Stimulated activated CD8-positive, alpha-beta memory T cell treated with anti-CD3 and anti-CD28 coated beads, Interleukin-4, amount 100 ng/mL, for 48 hours (primary cell): Measurements from ENCODE around the gene B3GNT7.
"Not testable (repeated sequence)": the region's sequence is repeated elsewhere in the genome, so short reads cannot be mapped to it uniquely, and the experiment has no call there.

Experiments used
- DNase-seq: peaks from one replicate; pipeline ENCODE4 v3.0.0-alpha.2; 2020

Gene B3GNT7, protein sequence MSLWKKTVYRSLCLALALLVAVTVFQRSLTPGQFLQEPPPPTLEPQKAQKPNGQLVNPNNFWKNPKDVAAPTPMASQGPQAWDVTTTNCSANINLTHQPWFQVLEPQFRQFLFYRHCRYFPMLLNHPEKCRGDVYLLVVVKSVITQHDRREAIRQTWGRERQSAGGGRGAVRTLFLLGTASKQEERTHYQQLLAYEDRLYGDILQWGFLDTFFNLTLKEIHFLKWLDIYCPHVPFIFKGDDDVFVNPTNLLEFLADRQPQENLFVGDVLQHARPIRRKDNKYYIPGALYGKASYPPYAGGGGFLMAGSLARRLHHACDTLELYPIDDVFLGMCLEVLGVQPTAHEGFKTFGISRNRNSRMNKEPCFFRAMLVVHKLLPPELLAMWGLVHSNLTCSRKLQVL

DNA sequence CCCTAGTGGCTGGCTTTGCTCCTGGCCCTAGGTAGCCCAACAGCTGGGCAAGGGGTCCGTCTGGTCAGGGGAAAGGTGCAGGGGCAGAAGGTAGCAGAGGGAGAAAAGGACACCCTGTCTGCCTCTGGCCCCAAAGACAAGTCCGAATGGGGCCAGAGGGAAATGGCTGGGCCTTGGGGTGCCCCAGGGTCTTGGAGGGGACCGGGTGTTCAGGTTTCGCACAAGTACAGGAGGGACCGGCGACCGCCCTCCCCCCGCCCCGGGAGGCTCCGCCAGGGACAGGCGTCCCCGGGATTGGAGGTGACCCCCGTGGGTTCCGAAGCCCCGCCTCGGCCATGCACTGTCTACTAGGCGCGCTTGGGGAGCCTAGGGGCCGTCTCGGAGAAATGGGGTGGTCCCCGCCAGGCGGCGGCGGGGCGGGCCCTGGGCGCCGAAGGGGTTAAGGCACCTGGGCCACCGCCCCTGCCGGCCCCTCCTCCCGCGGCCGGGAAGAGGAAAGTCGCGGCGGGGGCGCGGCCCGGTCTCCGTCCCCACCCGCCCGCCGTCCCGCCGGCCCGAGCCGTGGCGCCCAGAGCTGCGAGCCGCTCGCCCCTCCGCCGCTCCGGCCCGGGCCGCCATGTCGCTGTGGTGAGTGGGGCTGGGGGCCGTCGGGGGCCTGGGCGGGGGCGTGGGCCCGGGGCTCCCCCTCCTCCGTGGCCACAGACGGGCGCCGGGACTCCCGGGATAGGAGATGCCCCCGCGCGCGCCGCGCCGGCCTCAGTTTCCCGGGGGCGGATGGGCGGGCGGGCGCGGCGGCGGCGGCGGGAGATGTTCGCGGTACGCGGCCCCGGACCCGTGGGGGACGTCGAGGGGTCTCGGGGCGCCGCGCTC is at the start of gene B3GNT7:
Gene B3GNT7, plus strand, starts transcription at position 523 of the 870 bp plus-strand sequence. Its CDS starts 94 bp downstream, at position 617.
- DNase-seq: no peak

DNA sequence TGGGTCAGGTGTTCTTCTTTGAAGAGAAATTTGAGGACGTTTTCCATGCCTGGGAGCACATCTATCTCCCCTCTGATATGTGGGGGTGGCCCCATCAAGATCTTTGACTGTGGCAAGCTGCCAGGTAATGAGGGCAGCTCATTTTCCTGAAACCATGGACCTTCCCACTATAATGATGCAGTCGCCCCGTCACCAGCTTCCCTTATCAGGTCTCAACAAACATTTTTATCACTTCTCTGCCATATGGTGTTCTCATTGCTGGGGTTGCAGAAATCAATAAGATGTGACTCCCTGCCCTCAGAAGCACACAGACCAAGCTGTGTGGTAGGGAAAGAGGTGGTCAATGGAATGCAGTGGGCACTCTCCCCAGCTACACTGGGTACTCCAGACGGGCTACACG is 48.4 kb upstream of the B3GNT7 start:
- DNase-seq: no peak

DNA sequence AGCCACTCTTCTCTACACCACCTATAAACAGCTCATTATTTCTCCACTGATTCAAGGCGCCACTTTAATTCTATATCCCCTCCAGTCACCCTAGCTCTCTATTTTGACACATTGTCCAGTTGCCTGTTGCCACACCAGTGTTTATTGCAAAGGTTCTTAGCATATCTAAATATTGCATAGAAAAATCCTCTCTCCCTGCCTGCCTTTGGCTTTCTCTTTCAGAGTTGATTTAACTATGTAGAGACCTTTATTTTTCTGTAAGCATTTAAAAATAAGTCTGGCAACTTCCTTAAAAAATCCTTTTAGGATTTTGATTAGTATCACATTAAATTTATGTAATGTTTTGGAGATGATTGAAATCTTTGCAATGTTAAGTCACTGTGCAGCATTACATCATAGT is 47.9 kb upstream of the B3GNT7 start:
- no peak for DNase-seq

DNA sequence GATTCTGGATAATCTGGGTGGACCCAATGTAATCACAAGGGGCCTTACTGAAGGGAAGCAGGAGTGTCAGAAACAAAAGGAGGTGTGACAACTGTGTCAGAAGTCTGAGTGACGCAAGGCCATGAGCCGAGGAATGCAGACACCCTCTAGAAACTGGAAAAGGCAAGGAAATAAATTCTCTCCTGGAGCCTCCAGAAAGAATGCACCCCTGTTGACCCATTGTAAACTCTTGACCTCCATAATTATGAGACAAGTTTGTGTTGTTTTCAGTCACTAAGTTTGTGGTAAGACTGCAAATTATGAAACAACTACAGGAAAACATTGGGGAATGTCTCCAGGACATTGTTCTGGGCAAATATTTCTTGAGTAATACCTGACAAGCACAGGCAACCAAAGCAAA is 47.3 kb upstream of the B3GNT7 start:
- DNase-seq: no peak

DNA sequence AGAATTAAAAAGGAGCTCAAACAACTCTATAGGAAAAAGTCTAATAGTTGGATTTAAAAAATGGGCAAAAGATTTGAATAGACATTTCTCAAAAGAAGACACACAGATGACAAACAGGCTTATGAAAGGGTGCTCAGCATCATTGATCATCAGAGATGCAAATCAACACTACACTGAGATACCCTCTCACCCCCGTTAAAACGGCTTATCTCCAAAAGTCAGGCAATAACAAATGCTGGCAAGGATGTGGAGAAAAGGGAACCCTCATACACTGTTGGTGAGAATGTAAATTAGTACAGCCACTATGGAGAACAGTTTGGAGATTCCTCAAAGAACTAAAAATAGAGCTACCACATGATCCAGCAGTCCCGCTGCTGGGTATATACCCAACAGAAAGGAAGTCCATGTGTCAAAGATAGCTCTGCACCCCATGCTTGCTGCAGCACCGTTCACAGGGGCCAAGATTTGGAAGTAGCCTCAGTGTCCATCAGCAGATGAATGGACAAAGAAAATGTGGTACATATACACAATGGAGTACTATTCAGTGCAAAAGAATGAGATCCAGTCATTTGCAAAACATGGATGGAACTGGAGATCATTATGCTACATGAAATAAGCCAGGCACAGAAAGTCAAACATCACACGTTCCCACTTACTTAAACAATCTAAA is 46.7 kb upstream of the B3GNT7 start:
- no peak for DNase-seq

DNA sequence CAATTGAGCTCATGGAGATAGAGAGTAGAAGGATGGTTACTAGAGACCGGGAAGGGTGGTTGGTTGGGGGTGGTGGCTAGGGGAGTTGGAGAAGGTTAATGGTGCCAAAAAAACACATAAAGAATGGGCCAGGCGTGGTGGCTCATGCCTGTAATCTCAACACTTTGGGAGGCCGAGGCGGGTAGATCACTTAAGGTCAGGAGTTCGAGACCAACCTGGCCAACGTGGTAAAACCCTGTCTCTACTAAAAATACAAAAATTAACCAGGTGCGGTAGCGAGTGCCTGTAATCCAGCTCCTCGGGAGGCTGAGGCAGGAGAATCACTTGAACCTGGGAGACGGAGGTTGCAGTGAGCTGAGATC is 46.2 kb upstream of the B3GNT7 start:
- not testable (repeated sequence) for DNase-seq

DNA sequence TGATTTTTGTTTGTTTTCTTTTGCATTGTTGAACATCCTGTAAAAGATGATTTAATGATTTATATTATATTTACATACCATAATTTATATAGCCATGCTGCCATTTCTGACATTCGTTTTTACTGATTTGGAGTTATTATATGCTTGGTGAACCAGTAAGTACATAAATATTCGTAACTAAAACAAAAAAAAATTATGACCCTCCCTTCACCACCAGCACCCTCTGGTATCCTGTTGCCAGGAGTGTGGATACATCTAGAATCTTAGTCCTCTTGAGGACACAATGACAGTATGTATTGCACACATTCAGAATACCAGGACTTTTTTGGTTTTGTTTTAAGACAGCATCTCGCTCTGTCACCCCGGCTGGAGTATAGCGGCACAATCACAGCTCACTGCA is 43.9 kb upstream of the B3GNT7 start:
- DNase-seq: no peak

DNA sequence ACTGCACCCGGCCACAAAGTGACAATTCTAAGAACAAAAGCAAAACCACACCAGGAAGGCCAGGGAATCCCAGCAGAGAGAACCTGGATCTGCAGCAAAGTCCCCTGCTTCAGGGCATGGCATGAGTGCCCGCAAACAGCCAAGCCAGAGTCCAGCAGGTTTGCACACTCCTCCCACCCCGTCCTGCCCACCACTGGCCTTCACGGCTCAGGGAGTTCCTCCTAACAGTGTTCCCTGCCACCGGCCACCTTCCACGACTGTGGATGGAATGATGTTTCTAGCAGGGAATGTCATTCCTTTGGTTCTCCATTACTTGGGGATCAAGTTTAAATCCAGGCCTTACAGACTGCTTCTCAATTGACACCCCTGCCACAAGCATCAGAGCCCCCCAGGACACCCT is 42.0 kb upstream of the B3GNT7 start:
- no peak for DNase-seq

DNA sequence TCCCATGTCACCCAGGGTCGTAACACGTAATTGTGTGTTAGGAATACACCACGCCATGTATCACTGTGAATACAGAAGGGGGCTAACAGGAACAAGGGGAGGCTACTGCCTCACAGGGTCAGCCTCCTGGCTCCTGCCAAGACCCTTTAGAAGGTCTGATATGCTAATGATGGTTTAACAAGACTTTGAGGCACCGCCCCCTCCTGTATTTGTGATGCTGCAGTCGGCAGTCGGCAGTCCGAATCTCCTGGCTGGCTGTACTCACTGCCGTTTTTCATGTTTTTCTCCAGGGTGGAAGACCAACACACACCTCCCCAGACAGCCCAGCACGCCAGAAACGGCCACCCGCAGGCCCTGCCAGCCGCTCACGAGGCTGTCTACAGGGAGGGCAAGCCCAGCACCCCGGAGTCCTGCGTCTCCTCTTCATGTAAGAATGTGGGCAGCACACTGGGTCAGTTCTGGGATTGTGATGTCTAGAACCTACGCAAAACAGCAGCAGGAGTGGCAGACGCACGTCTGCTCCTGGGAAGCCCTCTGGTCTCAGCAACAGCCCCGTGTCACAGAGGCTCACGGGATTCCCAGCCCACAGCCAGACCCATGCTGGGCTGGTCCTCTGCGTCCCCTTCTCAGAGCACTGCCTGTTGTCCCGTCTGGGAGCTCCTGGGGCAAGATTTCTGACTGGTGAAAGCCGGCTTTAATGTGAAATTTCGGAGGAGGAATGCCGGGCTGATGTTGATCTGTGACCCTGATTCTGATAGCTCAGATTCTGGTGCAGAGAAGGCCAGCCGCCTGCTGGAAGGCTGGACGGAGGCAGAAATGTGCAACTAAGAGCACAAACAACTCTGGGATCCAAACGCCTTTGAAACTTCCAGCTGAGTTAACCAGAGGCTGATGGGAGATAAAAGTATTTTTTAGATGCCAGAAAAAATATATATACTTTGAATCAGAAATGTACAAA is 39.7 kb upstream of the B3GNT7 start:
- DNase-seq: no peak

DNA sequence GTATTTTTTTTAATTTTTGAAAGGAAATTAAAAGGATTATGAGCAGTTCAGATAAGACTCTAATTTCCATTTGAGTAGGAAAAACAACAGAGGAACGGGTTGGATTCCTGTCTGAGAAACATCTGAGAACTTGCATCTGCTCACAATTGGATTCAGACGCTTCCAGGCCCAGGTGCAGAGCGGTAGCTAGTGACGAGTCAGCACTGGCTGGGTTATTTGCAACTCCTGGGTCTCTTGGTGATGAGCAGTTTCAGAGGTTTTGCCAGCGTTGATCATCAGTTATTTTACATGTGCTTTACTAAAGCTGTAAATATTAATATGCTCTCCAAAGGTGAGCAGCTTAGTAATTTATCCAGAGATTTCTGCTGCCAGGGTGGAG is 39.1 kb upstream of the B3GNT7 start:
- no peak for DNase-seq

DNA sequence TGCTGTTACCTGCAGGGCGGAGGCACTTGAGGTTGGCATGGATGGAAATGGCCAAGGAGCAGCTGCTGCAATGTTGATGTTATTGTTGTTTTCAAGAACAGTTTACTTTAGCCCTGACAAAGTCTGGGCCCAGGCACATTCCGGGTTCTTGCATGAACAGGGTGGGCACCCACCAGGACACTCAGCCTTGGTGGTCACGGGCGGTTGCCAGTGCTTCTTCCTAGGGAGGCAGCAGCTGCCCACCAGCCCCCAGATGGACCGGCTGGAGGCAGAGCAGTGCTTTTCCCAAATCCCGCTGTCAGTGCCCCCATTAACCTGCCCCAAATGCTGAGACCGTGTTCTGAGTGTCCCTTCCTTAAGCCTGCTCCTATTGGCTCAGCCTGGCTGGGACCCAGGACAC is 38.5 kb upstream of the B3GNT7 start:
- no peak for DNase-seq

DNA sequence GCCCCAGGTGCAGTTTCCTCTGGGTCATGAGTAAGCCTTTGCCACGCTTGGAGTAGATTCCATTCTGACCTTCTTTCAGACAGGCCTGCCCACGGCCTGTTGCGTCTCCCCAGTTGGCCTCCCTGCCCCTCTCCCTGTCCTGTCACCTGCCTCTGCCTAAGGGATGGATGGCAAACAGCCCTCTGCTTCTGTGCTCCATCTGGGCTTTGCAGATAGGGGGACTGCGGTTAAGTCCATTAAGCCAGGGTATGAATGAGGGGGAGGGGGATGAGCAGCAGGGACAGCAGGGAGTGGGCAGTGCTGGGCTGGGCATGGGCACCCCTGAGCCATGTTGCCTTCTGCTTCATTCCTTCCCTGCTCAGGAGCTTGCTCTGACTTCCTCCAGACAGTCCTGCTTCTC is 37.6 kb upstream of the B3GNT7 start:
- DNase-seq: no peak

DNA sequence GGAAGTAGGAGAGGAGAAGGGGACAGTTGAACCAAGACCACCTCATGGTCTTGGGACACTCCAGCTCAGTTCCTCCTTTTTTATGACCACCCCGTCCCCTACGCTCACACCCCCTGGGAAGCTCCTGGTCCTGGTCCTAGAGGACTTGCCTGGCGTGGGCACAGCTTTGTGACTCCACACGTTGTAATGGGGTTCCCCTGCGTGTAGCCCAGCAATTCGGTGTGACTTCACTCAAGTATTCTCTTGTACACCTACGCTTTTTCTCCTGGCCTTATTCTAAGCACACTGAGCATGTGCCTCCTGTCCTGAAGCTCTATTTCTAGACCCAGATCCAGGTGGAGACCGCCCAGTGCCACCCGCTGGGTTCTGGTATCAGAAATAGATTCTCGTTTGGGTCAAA is 36.1 kb upstream of the B3GNT7 start:
- no peak for DNase-seq

DNA sequence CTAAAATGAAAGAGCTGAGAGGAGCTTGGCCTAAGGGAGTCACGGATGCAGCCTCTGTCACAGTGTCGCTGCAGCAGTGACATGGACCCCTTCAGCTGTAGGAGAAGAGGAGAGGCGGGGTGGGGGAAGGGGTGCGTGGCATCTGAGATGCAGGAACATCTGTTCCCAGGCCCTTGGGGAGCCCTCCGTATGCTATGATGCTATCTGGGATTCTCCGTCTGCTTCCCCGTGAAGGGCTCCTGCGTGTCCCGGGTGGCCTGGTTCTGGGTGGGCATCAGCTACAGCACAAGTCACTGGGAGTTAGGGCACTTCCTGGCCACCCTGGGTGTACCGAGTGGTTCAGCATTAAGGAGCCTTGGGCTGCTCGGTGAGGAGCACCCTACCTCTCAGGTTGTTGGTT is 35.6 kb upstream of the B3GNT7 start:
- DNase-seq: no peak

DNA sequence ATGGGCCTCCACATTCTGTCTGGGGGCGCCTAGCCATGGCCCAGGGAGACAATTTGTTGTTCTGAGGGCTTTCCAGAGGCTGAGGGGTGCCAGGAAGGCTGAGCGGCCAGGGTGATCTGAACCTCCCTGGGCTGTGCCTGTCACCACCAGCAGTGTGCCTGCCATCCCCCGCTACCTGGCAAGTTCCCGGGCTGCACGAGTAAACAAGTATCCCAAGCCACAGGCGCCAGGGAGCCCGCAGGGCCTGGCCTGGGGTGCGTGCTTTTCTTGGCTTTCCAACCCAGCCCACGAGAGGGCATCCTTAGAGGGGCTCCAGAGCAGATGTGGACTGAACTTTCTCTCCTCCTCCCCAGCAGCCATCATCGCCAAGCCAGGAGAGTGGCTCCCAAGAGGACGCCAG is 35.1 kb upstream of the B3GNT7 start:
- no peak for DNase-seq

DNA sequence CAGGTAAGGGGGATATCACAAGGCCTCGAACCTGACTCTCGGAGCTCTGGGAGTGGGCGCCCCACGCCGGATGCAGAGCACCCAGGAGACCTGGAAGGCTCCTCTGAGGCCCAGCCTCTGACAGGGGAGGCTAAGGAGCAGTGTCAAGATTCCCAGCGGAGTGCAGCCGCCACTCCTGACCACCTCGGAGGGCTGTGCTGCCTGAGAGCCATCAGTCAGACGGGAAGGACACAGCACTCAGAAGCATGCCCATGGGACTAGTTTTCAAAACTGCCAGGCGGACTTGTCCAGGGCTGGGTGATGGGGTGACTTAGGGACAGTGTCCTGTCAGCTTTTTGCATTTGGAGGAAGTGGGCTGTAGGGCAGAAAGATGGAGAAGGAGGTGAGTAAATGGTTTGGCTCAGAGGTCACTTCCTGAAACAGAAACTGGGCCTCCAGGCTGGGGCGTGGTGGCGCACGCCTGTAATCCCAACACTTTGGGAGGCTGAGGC is 34.6 kb upstream of the B3GNT7 start:
- no peak for DNase-seq

DNA sequence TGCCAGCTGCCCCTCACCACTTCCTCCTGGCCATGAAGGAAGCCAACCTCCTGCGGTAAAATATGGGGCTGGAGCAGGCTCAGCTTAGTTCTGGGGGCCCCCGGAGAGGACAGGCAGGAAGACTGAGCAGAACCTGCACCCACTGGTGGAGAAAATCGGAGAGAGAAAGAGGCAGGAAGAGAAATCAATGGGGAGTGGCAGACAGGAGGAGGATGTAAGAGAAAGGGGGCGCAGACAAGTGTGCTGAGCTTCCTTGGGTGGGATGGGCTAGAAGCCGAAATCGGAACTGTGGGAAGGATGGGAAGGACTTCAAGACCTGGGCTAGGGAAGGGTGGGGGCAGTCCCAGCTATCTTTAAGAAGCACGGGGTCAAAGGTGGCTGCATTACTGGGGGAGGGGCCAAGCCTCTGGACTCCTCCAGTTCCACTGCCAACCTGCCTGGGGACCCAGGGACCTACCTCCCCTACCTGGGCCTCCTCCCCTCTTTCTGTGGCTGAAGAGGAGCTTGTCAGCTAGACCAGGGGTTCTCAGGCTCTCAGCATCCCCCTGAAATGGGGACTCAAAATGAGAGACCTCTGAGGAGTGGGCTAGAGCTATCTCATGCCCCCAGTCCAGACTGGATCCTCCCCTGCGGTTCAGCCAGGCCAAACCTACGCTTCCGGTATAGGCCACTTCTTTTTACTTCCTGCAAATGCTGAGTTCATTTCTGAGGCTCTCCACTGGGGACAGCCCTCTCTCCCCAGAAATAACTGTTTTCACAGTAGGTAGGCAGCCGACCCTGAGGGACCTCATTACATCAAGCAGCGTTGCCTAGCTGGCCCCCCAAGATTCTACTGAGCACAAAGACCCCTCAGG is 33.6 kb upstream of the B3GNT7 start:
- DNase-seq: no peak

DNA sequence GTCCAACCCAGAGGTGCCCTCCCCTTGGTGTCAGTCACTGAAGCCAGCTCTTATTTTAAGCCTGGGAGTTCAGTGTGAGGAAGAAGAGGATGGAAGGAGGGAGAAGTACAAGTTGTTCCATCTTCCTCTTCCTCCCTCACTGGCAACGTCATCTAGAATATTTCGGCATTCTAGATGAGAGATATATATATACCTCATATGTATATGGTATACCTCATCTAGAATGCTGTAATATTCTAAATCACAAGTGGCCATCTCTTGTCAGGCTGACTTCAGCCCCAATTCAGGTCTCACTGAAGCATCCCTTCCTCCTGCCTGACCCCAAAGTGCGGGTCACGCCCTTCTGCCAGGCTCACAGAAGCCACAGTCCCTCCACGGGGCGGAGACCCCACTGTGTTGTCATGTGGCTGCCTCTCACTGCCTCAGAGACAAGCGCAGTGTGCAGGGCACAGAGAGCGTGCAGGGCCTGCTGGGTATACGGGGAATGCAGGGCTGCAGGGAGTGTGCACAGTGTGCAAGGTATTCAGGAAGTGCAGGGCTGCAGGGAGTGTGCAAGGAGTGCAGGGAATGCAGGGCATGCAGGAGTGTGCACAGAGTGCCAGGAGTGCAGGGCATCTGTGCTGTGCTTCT is 32.8 kb upstream of the B3GNT7 start:
- no peak for DNase-seq

DNA sequence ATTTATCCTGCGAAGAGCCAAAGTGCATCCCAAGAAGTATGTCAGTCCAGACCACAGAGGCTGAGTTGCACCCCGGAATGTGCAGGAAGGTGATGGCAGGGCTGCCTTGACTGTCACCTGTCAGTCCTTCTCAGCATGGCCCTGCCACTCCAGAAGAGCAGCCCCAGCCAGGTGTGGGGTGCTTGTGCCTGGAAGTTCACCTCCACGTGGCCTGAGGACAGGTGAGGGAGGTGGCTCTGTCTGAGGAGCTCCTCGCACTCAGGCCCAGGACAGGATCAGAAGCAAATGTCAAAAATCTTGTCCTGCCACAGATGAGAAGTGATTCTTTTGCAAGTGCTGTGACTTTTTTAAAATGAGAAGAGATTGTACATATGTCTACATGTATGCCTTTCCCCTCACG is 31.4 kb upstream of the B3GNT7 start:
- no peak for DNase-seq

DNA sequence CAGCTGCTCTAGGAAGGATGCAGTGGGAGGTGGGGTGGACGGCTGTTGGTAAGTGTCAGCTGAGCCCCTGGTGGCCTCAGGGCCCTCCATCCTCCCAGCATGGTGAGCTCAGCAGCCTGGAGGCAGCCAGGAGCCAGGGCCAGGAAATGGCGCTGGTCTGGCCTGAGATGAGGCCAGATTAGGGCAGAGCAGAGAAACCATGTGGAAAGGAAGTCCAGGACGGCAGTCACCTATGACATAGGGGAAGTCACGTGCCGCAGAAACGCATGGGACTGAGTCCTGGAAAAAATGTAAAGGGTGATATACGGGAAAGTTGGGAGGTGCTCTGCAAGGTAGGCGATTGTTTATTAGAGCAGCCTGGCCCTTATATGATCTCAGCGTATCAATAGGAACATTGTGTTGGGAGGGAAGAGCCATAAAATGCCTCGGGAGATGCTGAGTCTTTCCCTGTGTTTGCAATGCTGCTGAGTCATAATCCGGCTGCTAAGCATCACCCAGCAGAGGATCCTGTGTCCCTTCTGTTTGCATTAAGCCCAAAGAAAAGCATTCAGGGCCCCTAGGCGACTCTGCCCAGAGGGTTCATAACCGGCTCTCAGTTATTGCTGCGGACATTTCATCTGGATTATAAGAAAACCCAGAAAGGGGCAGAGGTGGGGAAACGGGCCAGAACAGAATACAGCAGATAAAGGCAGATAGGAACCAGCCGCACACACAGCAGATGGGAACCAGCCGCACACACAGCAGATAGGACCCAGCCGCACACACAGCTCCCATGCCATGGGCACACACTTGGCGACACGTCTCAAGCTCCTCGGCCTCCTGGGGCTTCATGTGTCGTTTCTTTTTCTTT is 30.3 kb upstream of the B3GNT7 start:
- DNase-seq: no peak
